Endothelial cell of umbilical vein (primary cell): Measurements from ENCODE around the gene ATXN10. TPM values are rescaled to one million over a fixed set of nuclear protein-coding genes. Genes with fewer than 3 reads are reported as not detected.

Source experiments
- BruUV-seq: library from RNA; stranded (reverse); fragments of 400-500 nt; replicated peaks from 2 replicates; lab custom pipeline; 2021; lab: Mats Ljungman, UMichigan
- CTCF ChIA-PET: fragments of 300-600, 350-600 bp; sonication (Branson Sonifier 250); formaldehyde crosslinking; loops from one replicate; lab custom pipeline; 2021; ENCODE audit warnings: antibody characterized with exemption, inconsistent platforms; lab: Charles Lee
- POLR2A ChIA-PET: fragments of 300-600, 350-600 bp; sonication (Branson Sonifier 250); formaldehyde crosslinking; loops from one replicate; lab custom pipeline; 2021; ENCODE audit warnings: antibody characterized with exemption, inconsistent platforms; lab: Charles Lee
- DNase-seq: peaks from one replicate; pipeline ENCODE4 v3.0.0-alpha.2; 2011; ENCODE audit warnings: low read depth, low spot score
- FAIRE-seq: peaks from 2 replicates; lab custom pipeline; 2011; peaks lifted over from hg19 to GRCh38; lab: Jason Lieb, UNC
- H2AFZ ChIP-seq: 2 replicates; pipeline ENCODE4 v1.6.0; 2012; ENCODE audit warnings: low read depth, low read length, control low read depth, inconsistent platforms
- H3K27ac ChIP-seq: 2 replicates; pipeline ENCODE4 v1.5.1; 2011; ENCODE audit warnings: low read depth, mild to moderate bottlenecking, control low read depth, low read length, moderate library complexity; ENCODE audit not compliant: insufficient read depth
- H3K27me3 ChIP-seq, 2 experiments: 2 replicates each; pipeline versions ENCODE4 v1.6.0 to v1.6.1; 2011; ENCODE audit warnings: low read length in 2 of 2, mixed read lengths in 1 of 2; ENCODE audit not compliant: control insufficient read depth in 2 of 2, insufficient read depth in 2 of 2
- H3K36me3 ChIP-seq, 2 experiments: 2 replicates in 1 of 2; 3 replicates in 1 of 2; pipeline ENCODE4 v1.5.1; 2011; ENCODE audit warnings: low read length in 2 of 2, mild to moderate bottlenecking in 1 of 2, moderate library complexity in 1 of 2; ENCODE audit not compliant: control insufficient read depth in 2 of 2, insufficient read depth in 2 of 2; ENCODE audit errors: extremely low read depth in 1 of 2
- H3K4me1 ChIP-seq: 3 replicates; pipeline ENCODE4 v1.5.1; 2011; ENCODE audit warnings: mild to moderate bottlenecking, low read length; ENCODE audit not compliant: control insufficient read depth, insufficient read depth; ENCODE audit errors: extremely low read depth
- H3K4me2 ChIP-seq: 2 replicates; pipeline ENCODE4 v1.6.1; 2011; ENCODE audit warnings: low read length, control low read depth, mixed read lengths; ENCODE audit not compliant: insufficient read depth
- H3K4me3 ChIP-seq, 3 experiments: fragments of 200-600 bp in 1 of 3; sonication (generic), shearing (Covaris generic) in 1 of 3; replicated peaks in 1 of 3; 2 replicates each; pipeline ENCODE4 v1.5.1; 2011 to 2016; ENCODE audit warnings: control low read depth in 3 of 3, low read length in 3 of 3, mild to moderate bottlenecking in 2 of 3, inconsistent platforms in 1 of 3, low read depth in 1 of 3, moderate library complexity in 1 of 3; ENCODE audit not compliant: insufficient read depth in 1 of 3
- H3K79me2 ChIP-seq: 2 replicates; pipeline ENCODE4 v1.6.0; 2012; ENCODE audit warnings: low read length, inconsistent platforms; ENCODE audit not compliant: control insufficient read depth, insufficient read depth
- H3K9ac ChIP-seq: replicated peaks from 2 replicates; pipeline ENCODE3; 2011; ENCODE audit warnings: low read length, control low read depth; ENCODE audit not compliant: insufficient read depth; ENCODE audit errors: extremely low read depth
- H3K9me1 ChIP-seq: replicated peaks from 3 replicates; pipeline ENCODE4 v1.6.0; 2011; ENCODE audit warnings: mild to moderate bottlenecking, low read length; ENCODE audit not compliant: control insufficient read depth, insufficient read depth; ENCODE audit errors: extremely low read depth
- H3K9me3 ChIP-seq: replicated peaks from 2 replicates; pipeline ENCODE4 v1.5.1; 2012; ENCODE audit warnings: low read length, inconsistent platforms; ENCODE audit not compliant: control insufficient read depth, insufficient read depth
- H4K20me1 ChIP-seq: replicated peaks from 2 replicates; pipeline ENCODE3; 2011; ENCODE audit warnings: mild to moderate bottlenecking, low read length; ENCODE audit not compliant: control insufficient read depth, insufficient read depth; ENCODE audit errors: extremely low read depth
- EZH2 ChIP-seq: IDR thresholded peaks from 2 replicates; pipeline ENCODE4 v1.6.1; 2012; ENCODE audit warnings: borderline replicate concordance, low read depth, mild to moderate bottlenecking, moderate library complexity, low read length, inconsistent platforms; ENCODE audit not compliant: severe bottlenecking
- FOS ChIP-seq: IDR thresholded peaks from 2 replicates; pipeline ENCODE4 v1.6.1; 2011; ENCODE audit warnings: mild to moderate bottlenecking, low read length, moderate library complexity, borderline replicate concordance; ENCODE audit not compliant: insufficient read depth
- GATA2 ChIP-seq: IDR thresholded peaks from 2 replicates; pipeline ENCODE4 v1.7.0; 2011; ENCODE audit warnings: low read depth, mild to moderate bottlenecking, moderate library complexity, mixed read lengths, low read length; ENCODE audit not compliant: insufficient read length, insufficient read depth
- JUN ChIP-seq: IDR thresholded peaks from 2 replicates; pipeline ENCODE4 v1.6.1; 2011; ENCODE audit warnings: borderline replicate concordance, low read depth; ENCODE audit not compliant: insufficient read length, insufficient read depth
- MYC ChIP-seq: IDR thresholded peaks from one replicate; pipeline ENCODE4 v1.6.1; 2011; ENCODE audit warnings: mild to moderate bottlenecking, low read depth, low read length
- POLR2A ChIP-seq: IDR thresholded peaks from 2 replicates; pipeline ENCODE4 v1.6.1; 2012; ENCODE audit warnings: low read depth, mild to moderate bottlenecking, control low read depth, low read length
- POLR2AphosphoS5 ChIP-seq: IDR thresholded peaks from 2 replicates; pipeline ENCODE4 v1.6.1; 2012; ENCODE audit warnings: low read depth, mild to moderate bottlenecking, control low read depth, low read length, moderate library complexity; ENCODE audit not compliant: insufficient read depth
- dilution Hi-C: fragments of 300-500 bp; cut with MboI; formaldehyde crosslinking; loops from one replicate; pipeline ENCODE4 v1.15.0; 2019; ENCODE audit warnings: low sequenced_read_pairs; ENCODE audit not compliant: extremely low pct_ligation_motif_present
- intact Hi-C: fragments of 100-400 bp; cut with micrococcal nuclease; formaldehyde crosslinking; loops from one replicate; pipeline ENCODE4 v1.10.0; 2022
- polyA plus RNA-seq, 4 experiments: library from polyadenylated mRNA; depleted of rRNA in 3 of 4; stranded (reverse) in 3 of 4; unstranded in 1 of 4; fragments of >200 nt; gene quantifications; 2 replicates each; pipeline versions ENCODE4 v1.2.1 to v1.2.3, GENCODE V29; 2011 to 2012; ENCODE audit warnings: missing spikeins in 1 of 4
- total RNA-seq: library from RNA; stranded (reverse); gene quantifications from 2 replicates; pipeline ENCODE4 v1.2.3, GENCODE V29; 2021
- TF ChIP-seq, protein P1 (sequence below): IDR thresholded peaks from 2 replicates; pipeline ENCODE4 v1.6.1; 2011; ENCODE audit not compliant: insufficient read depth, insufficient read length
- TF ChIP-seq, protein P2 (sequence below), 2 donors: IDR thresholded peaks; 1 replicate in 1 of 2; 2 replicates in 1 of 2; pipeline ENCODE4 v1.5.1; 2011; ENCODE audit warnings: low read length in 2 of 2, mild to moderate bottlenecking in 2 of 2, moderate library complexity in 2 of 2, control low read depth in 1 of 2, inconsistent platforms in 1 of 2, low read depth in 1 of 2; ENCODE audit not compliant: insufficient read depth in 1 of 2; ENCODE audit errors: extremely low read depth in 1 of 2

Gene ATXN10
- total and polyA plus RNA-seq, 2 donors (not counting 3 experiments of a cell fraction or from before 2014, with no cell fraction given): 73.2 to 91.9 TPM

- H3K4me3 ChIP-seq: no peak overlapping the region
- DNase-seq (no peak), FAIRE-seq (no peak)
- intact Hi-C loops (no loop called here), dilution Hi-C loops (no loop called here)
- no peak overlapping the region for H2AFZ ChIP-seq
- peaks cover 68% of the 10 kb centered on the region for H3K79me2 ChIP-seq
- CTCF ChIA-PET: interaction anchor here (0.7 kb wide), 1 partner anchor 128 kb away, joined by 3 read pairs; no protein-coding TSS in a partner anchor
- no peaks in the 10 kb centered on the region for H3K27me3 ChIP-seq
- no peak overlapping the region for H3K9ac ChIP-seq
- POLR2A ChIA-PET: no interaction called here
- TF ChIP-seq MYC (no peak), FOS (no peak), POLR2AphosphoS5 (no peak), JUN (no peak), GATA2 (no peak), POLR2A (no peak), EZH2 (no peak)
- TF ChIP-seq, protein P1, sequence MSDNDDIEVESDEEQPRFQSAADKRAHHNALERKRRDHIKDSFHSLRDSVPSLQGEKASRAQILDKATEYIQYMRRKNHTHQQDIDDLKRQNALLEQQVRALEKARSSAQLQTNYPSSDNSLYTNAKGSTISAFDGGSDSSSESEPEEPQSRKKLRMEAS: no peak
- TF ChIP-seq, protein P2, sequence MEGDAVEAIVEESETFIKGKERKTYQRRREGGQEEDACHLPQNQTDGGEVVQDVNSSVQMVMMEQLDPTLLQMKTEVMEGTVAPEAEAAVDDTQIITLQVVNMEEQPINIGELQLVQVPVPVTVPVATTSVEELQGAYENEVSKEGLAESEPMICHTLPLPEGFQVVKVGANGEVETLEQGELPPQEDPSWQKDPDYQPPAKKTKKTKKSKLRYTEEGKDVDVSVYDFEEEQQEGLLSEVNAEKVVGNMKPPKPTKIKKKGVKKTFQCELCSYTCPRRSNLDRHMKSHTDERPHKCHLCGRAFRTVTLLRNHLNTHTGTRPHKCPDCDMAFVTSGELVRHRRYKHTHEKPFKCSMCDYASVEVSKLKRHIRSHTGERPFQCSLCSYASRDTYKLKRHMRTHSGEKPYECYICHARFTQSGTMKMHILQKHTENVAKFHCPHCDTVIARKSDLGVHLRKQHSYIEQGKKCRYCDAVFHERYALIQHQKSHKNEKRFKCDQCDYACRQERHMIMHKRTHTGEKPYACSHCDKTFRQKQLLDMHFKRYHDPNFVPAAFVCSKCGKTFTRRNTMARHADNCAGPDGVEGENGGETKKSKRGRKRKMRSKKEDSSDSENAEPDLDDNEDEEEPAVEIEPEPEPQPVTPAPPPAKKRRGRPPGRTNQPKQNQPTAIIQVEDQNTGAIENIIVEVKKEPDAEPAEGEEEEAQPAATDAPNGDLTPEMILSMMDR (IDR thresholded peaks at IDR 0.05; ENCODE audit: extremely low read depth in 1 of 2, insufficient read depth in 1 of 2, low read depth in 1 of 2, low read length in 2 of 2): no peak
- H4K20me1 ChIP-seq: peaks cover 36% of the 10 kb centered on the region
- H3K9me3 ChIP-seq: no peaks in the 10 kb centered on the region
- BruUV-seq: no TSS peak
- no peak overlapping the region for H3K4me2 ChIP-seq
- no peaks in the 10 kb centered on the region for H3K9me1 ChIP-seq
- H3K36me3 ChIP-seq: no peaks in the 10 kb centered on the region
- peaks cover 22% of the 10 kb centered on the region for H3K4me1 ChIP-seq
- no peak overlapping the region for H3K27ac ChIP-seq
Measured at GRCh38 chr22:45683248-45683647, 11.6 kb downstream of the ATXN10 start.
